ENCODE data around the gene EEF1E1.
A peak's percentile ranks its signal among the peaks of the same experiment; 100 is the strongest.

Gene EEF1E1

GRCh38 chr6:8102122-8102958 lies at the start of gene EEF1E1 (continued):
- TF ChIP-seq ZNF280C (tag by site-specific recombination; IDR thresholded peaks at IDR 0.05) (no peak), ZNF157 (tag by site-specific recombination; IDR thresholded peaks at IDR 0.05) (no peak), RBAK (tag by site-specific recombination; IDR thresholded peaks at IDR 0.05) (no peak), BCL11A (tag by site-specific recombination; IDR thresholded peaks at IDR 0.05; ENCODE audit: low read depth) (no peak), ZIC2 (tag by site-specific recombination; IDR thresholded peaks at IDR 0.05) (peak; percentile 40; the same call in 1 of the 2 replicates), SCRT2 (tag by site-specific recombination; IDR thresholded peaks at IDR 0.05) (no peak; the same call in 1 of the 2 replicates), ZEB2 (tag by site-specific recombination; IDR thresholded peaks at IDR 0.05) (0 out of 2 replicates have a peak, but pooled peaks have one; percentile 52), ZNF394 (tag by site-specific recombination; IDR thresholded peaks at IDR 0.05; ENCODE audit: borderline replicate concordance) (peak; percentile 56; the same call in 1 of the 2 replicates), ZNF626 (tag by site-specific recombination; IDR thresholded peaks at IDR 0.05) (no peak), ZSCAN23 (tag by site-specific recombination; IDR thresholded peaks at IDR 0.05) (no peak), ZNF335 (tag by site-specific recombination; conservative IDR thresholded peaks at IDR 0.05) (peak; percentile 91), ZNF133 (tag by site-specific recombination; IDR thresholded peaks at IDR 0.05) (no peak), ZNF510 (tag by site-specific recombination; IDR thresholded peaks at IDR 0.05; ENCODE audit: insufficient replicate concordance) (no peak), SP7 (tag by site-specific recombination; IDR thresholded peaks at IDR 0.05) (peak; percentile 76), ZFP37 (tag by site-specific recombination; IDR thresholded peaks at IDR 0.05) (no peak), ZNF239 (tag by site-specific recombination; IDR thresholded peaks at IDR 0.05) (no peak), ZFP69B (tag by site-specific recombination; IDR thresholded peaks at IDR 0.05) (no peak), ZNF266 (tag by site-specific recombination; IDR thresholded peaks at IDR 0.05; ENCODE audit: low read depth) (no peak), PRDM1 (tag by site-specific recombination; IDR thresholded peaks at IDR 0.05) (no peak), ZNF19 (tag by site-specific recombination; IDR thresholded peaks at IDR 0.05; ENCODE audit: low read depth) (no peak), ZNF521 (tag by site-specific recombination; IDR thresholded peaks at IDR 0.05) (no peak), ZNF184 (tag by site-specific recombination; IDR thresholded peaks at IDR 0.05) (no peak; the same call in 1 of the 2 replicates)
- TF ChIP-seq, protein P1, sequence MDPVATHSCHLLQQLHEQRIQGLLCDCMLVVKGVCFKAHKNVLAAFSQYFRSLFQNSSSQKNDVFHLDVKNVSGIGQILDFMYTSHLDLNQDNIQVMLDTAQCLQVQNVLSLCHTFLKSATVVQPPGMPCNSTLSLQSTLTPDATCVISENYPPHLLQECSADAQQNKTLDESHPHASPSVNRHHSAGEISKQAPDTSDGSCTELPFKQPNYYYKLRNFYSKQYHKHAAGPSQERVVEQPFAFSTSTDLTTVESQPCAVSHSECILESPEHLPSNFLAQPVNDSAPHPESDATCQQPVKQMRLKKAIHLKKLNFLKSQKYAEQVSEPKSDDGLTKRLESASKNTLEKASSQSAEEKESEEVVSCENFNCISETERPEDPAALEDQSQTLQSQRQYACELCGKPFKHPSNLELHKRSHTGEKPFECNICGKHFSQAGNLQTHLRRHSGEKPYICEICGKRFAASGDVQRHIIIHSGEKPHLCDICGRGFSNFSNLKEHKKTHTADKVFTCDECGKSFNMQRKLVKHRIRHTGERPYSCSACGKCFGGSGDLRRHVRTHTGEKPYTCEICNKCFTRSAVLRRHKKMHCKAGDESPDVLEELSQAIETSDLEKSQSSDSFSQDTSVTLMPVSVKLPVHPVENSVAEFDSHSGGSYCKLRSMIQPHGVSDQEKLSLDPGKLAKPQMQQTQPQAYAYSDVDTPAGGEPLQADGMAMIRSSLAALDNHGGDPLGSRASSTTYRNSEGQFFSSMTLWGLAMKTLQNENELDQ (tag by site-specific recombination; IDR thresholded peaks at IDR 0.05; ENCODE audit: low read depth), result no peak
- TF ChIP-seq, protein P2, sequence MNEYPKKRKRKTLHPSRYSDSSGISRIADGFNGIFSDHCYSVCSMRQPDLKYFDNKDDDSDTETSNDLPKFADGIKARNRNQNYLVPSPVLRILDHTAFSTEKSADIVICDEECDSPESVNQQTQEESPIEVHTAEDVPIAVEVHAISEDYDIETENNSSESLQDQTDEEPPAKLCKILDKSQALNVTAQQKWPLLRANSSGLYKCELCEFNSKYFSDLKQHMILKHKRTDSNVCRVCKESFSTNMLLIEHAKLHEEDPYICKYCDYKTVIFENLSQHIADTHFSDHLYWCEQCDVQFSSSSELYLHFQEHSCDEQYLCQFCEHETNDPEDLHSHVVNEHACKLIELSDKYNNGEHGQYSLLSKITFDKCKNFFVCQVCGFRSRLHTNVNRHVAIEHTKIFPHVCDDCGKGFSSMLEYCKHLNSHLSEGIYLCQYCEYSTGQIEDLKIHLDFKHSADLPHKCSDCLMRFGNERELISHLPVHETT (tag by site-specific recombination; IDR thresholded peaks at IDR 0.05), result no peak
- TF ChIP-seq, protein P3, sequence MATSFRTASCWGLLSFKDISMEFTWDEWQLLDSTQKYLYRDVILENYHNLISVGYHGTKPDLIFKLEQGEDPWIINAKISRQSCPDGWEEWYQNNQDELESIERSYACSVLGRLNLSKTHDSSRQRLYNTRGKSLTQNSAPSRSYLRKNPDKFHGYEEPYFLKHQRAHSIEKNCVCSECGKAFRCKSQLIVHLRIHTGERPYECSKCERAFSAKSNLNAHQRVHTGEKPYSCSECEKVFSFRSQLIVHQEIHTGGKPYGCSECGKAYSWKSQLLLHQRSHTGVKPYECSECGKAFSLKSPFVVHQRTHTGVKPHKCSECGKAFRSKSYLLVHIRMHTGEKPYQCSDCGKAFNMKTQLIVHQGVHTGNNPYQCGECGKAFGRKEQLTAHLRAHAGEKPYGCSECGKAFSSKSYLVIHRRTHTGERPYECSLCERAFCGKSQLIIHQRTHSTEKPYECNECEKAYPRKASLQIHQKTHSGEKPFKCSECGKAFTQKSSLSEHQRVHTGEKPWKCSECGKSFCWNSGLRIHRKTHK (tag by site-specific recombination; IDR thresholded peaks at IDR 0.05), result no peak
- TF ChIP-seq, protein P4, sequence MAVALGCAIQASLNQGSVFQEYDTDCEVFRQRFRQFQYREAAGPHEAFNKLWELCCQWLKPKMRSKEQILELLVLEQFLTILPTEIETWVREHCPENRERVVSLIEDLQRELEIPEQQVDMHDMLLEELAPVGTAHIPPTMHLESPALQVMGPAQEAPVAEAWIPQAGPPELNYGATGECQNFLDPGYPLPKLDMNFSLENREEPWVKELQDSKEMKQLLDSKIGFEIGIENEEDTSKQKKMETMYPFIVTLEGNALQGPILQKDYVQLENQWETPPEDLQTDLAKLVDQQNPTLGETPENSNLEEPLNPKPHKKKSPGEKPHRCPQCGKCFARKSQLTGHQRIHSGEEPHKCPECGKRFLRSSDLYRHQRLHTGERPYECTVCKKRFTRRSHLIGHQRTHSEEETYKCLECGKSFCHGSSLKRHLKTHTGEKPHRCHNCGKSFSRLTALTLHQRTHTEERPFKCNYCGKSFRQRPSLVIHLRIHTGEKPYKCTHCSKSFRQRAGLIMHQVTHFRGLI (tag by site-specific recombination; IDR thresholded peaks at IDR 0.05), result peak; percentile 98
